Pancreas (tissue), 10 donors: ENCODE measurements around the gene TAS2R38. TPM values are rescaled to one million over a fixed set of nuclear protein-coding genes. Genes with fewer than 3 reads are reported as not detected.

Experiments used
- ATAC-seq, 4 donors: fragments of 200-7000 bp; cut with Tn5 transposase; one replicate each; pipeline versions ENCODE4 v1.8.0 to v1.9.1; 2020; ENCODE audit warnings: mild to moderate bottlenecking in 4 of 4, moderate library complexity in 4 of 4
- DNase-seq, 6 donors: peaks; one replicate each; pipeline ENCODE4 v3.0.0-alpha.2; 2020
- FAIRE-seq: peaks from 2 replicates; lab custom pipeline; 2012; peaks lifted over from hg19 to GRCh38; lab: Jason Lieb, UNC
- H3K27ac ChIP-seq, 4 donors: fragments of 200-600 bp; sonication (generic); 1 replicate in 3 of 4; 2 replicates in 1 of 4; pipeline versions ENCODE4 v1.5.0 to v1.8.0; 2020
- H3K27me3 ChIP-seq, 4 donors: fragments of 200-600 bp; one replicate each; pipeline ENCODE4 v1.8.0; 2021
- H3K36me3 ChIP-seq, 3 donors: fragments of 200-600 bp; sonication (generic) in 1 of 3; one replicate each; pipeline versions ENCODE4 v1.5.0 to v1.8.0; 2020 to 2021
- H3K4me1 ChIP-seq, 3 donors: fragments of 200-600 bp; one replicate each; pipeline ENCODE4 v1.8.0; 2021
- H3K4me3 ChIP-seq, 4 donors: fragments of 200-600 bp; sonication (generic) in 2 of 4; one replicate each; pipeline versions ENCODE4 v1.5.0 to v1.8.0; 2020 to 2021
- H3K9me3 ChIP-seq, 4 donors: fragments of 200-600 bp; one replicate each; pipeline ENCODE4 v1.8.0; 2021
- WGBS, 2 donors: extraction: QIAGEN DNeasy Blood & Tissue Kit; methylation state at CpG; one replicate each; pipeline ENCODE4 v1.1.7; 2013; 5-methylcytosine and 5-hydroxymethylcytosine counted together
- intact Hi-C, 3 donors: fragments of 100-400 bp; cut with DNase I; formaldehyde crosslinking; loops; one replicate each; pipeline versions ENCODE4 v1.11.1 to v1.14.2; 2022
- polyA plus RNA-seq, 2 donors: library from polyadenylated mRNA; stranded (reverse); fragments of 200-250 nt; gene quantifications; one replicate each; pipeline ENCODE4 v1.2.3, GENCODE V29; 2013
- total RNA-seq, 6 donors: library from RNA; stranded (reverse); fragmentation: NEBNext Ultra II Directional in 4 of 6; extraction: Animal tissue kit (Norgen Biotek cat#: 25700) in 4 of 6; gene quantifications; one replicate each; pipeline versions ENCODE4 v1.2.1 to v1.2.4, GENCODE V29; 2021 to 2023
- TF ChIP-seq, protein P1 (sequence below), 4 donors: fragments of 200-600 bp; sonication (generic) in 3 of 4; IDR thresholded peaks; one replicate each; pipeline versions ENCODE4 v1.5.0 to v1.8.0; 2021; ENCODE audit warnings: antibody characterized with exemption in 4 of 4
- donor health status: healthy with polysubstance abuse.
- donor health status: DM: no; HTN: no; CAD: no; lungs with moderate emphysema.
- donor health status: DM: no; HTN: no; CAD: no.
- donor health status: control.
- donor health status: control.
- donor health status: Bipolar disorder and iron deficiency.
- donor health status: DM: yes; HTN: yes; CAD: no.
- donor health status: DM: no; HTN: no; CAD: no.
- donor health status: DM: no; HTN: no; CAD: no.
- donor health status: DM: yes; HTN: yes; CAD: no.

Gene TAS2R38
- total and polyA plus RNA-seq, 8 donors, result not detected

DNA sequence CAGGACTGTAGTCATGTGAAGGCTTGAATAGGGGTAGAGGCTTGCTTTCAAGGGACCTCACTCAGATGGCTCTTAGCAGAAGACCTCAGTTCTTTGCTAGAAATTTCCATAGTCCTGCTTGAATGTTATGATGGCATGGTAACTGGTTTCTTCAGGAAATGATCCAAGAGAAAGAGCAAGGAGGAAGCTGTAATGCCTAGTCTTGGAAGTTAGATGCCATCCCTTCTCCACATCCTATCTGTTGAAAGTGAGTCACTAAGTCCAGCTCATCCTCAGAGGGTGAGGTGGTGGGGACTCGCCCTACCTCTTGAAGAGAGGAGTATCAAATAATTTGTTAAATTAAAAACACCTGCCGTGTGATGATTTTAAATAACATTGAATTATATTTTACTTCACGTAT lies 26.7 kb upstream of the TAS2R38 start:
- ATAC-seq, result no peak
- TF ChIP-seq, protein P1, sequence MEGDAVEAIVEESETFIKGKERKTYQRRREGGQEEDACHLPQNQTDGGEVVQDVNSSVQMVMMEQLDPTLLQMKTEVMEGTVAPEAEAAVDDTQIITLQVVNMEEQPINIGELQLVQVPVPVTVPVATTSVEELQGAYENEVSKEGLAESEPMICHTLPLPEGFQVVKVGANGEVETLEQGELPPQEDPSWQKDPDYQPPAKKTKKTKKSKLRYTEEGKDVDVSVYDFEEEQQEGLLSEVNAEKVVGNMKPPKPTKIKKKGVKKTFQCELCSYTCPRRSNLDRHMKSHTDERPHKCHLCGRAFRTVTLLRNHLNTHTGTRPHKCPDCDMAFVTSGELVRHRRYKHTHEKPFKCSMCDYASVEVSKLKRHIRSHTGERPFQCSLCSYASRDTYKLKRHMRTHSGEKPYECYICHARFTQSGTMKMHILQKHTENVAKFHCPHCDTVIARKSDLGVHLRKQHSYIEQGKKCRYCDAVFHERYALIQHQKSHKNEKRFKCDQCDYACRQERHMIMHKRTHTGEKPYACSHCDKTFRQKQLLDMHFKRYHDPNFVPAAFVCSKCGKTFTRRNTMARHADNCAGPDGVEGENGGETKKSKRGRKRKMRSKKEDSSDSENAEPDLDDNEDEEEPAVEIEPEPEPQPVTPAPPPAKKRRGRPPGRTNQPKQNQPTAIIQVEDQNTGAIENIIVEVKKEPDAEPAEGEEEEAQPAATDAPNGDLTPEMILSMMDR (IDR thresholded peaks at IDR 0.05), result no peak

DNA sequence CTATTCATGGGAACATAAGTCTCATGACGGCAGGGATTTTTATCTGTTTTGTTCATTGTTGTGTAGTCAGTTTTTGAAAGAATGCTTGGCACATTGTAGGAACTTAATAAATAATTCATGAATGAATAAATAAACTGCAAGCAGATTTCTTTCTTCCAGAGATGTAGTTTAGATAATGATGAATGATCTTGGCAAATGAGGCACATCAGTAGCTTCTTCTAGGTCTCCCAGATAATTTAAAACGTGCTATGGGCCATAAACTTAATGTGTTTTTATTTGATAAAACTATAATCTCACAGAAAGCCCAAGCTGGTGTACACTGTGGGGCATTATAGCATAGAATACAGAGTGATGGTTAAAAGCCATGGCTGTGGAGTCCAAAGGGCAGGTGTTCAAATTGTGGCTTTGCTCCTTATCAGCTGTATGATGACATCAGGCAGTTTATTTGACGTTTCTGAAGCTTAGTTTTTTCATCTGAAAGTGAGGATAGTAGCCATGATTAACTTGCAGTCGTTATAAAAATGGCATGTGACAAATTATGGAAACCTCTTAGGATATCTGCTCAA lies 25.6 kb upstream of the TAS2R38 start:
- FAIRE-seq (no peak), DNase-seq (no peak), ATAC-seq (no peak)
- Histone ChIP-seq H3K4me1 (no peaks in the 10 kb centered on the region), H3K9me3 (no peaks in the 10 kb centered on the region), H3K27ac (no peak overlapping the region), H3K4me3 (no peak overlapping the region), H3K36me3 (no peaks in the 10 kb centered on the region), H3K27me3 (no peaks in the 10 kb centered on the region)
- intact Hi-C loops, result no loop called here
- WGBS, 2 donors, result 28% methylated on average over 4 of the region's 4 CpGs
- TF ChIP-seq, protein P1 (IDR thresholded peaks at IDR 0.05), result no peak

More for the DNA sequence above, 26.7 kb upstream of the TAS2R38 start:
- WGBS, 2 donors, result 75 to 93% methylated on average over 3 of the region's 3 CpGs
- FAIRE-seq (no peak), DNase-seq (no peak)
- no peaks in the 10 kb centered on the region for H3K4me1 ChIP-seq
- no peak overlapping the region for H3K4me3 ChIP-seq
- intact Hi-C loops, result no loop called here
- no peak overlapping the region for H3K27ac ChIP-seq
- no peaks in the 10 kb centered on the region for H3K27me3 ChIP-seq
- H3K9me3 ChIP-seq, result no peaks in the 10 kb centered on the region
- H3K36me3 ChIP-seq, result no peaks in the 10 kb centered on the region

DNA sequence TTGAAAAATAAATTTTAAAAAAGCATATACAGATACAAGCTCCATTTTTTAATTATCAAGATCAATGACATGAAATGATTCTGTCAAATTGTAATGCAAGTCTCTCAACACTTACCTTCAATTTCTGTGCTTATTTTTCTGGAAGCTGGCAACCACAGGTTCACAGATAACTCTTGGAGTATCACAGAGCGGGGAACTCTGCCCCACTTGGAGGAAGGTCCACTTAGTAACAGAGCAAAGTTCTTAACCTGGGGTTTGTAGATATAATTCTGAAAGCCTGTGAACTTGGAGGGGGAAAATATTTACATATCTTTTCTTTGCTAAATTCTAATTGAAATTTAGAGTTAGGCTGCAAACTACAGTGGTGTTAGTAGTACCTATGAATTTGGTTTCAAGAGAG lies 19.8 kb upstream of the TAS2R38 start:
- intact Hi-C loops, result no loop called here

DNA sequence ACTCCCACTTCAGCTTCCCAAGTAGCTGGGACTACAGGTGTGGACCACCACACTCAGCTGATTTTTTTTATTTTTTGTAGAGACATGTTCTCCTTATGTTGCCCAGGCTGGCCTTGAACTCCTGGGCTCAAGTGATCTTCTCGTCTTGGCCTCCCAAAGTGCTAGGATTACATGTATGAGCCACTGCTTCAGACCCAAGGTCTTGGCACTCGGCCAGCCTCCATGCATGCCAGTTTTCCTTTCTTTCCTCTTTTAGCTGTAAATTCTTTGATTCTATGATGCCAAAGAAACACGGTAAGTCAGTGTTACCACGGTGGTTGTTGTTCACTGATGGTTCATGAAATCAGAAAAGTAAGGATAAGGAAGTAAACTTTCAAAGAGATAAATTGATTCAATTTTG lies 19.1 kb upstream of the TAS2R38 start:
- WGBS, 2 donors, result 55 to 66% methylated on average over 4 of the region's 4 CpGs
- Histone ChIP-seq H3K4me3 (no peak overlapping the region), H3K27me3 (no peaks in the 10 kb centered on the region), H3K36me3 (no peaks in the 10 kb centered on the region), H3K4me1 (no peaks in the 10 kb centered on the region), H3K9me3 (no peaks in the 10 kb centered on the region), H3K27ac (no peak overlapping the region)
- TF ChIP-seq, protein P1 (IDR thresholded peaks at IDR 0.05), result no peak
- no peak for FAIRE-seq
- intact Hi-C loops, result no loop called here
- DNase-seq, result peak in 1 of 6 donors; percentile 62
- no peak for ATAC-seq

More for the DNA sequence above, 19.8 kb upstream of the TAS2R38 start:
- TF ChIP-seq, protein P1 (IDR thresholded peaks at IDR 0.05), result no peak
- H3K4me1 ChIP-seq, result no peaks in the 10 kb centered on the region
- 93 to 97% methylated on average over 1 of the region's 1 CpG for WGBS, 2 donors
- ATAC-seq, result no peak
- no peak overlapping the region for H3K27ac ChIP-seq
- H3K4me3 ChIP-seq, result no peak overlapping the region
- no peaks in the 10 kb centered on the region for H3K9me3 ChIP-seq
- H3K36me3 ChIP-seq, result no peaks in the 10 kb centered on the region
- H3K27me3 ChIP-seq, result no peaks in the 10 kb centered on the region
- no peak for FAIRE-seq
- DNase-seq, result no peak

DNA sequence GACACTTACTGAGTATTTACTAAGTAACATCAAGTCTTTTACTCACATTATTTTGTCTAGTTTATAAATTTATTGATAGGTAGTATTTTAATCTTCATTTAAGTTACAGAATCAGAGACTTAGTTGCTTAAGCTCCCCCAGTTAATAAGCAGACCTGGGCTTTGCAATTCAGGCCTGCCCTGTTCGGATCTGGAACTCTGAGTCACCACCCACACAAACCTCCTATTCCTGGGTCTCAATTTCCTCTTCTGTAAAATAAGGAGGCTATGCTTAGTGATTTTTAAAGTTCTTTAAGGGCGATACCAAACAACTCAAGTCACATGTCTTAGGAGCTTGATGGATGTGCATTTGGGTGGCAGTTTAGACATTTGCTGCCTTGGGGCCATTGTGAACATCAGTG lies 18.6 kb upstream of the TAS2R38 start:
- H3K9me3 ChIP-seq, result no peaks in the 10 kb centered on the region
- TF ChIP-seq, protein P1 (IDR thresholded peaks at IDR 0.05), result no peak
- 90 to 98% methylated on average over 2 of the region's 2 CpGs for WGBS, 2 donors
- H3K36me3 ChIP-seq, result no peaks in the 10 kb centered on the region
- DNase-seq, result no peak
- no peak overlapping the region for H3K27ac ChIP-seq
- H3K4me3 ChIP-seq, result no peak overlapping the region
- ATAC-seq, result no peak
- H3K4me1 ChIP-seq, result no peaks in the 10 kb centered on the region
- intact Hi-C loops, result no loop called here
- H3K27me3 ChIP-seq, result no peaks in the 10 kb centered on the region
- no peak for FAIRE-seq
